Measurements from ENCODE around the gene MEGF8.
"Not testable (repeated sequence)": the region's sequence is repeated elsewhere in the genome, so short reads cannot be mapped to it uniquely, and the experiment has no call there.

Gene MEGF8

DNA sequence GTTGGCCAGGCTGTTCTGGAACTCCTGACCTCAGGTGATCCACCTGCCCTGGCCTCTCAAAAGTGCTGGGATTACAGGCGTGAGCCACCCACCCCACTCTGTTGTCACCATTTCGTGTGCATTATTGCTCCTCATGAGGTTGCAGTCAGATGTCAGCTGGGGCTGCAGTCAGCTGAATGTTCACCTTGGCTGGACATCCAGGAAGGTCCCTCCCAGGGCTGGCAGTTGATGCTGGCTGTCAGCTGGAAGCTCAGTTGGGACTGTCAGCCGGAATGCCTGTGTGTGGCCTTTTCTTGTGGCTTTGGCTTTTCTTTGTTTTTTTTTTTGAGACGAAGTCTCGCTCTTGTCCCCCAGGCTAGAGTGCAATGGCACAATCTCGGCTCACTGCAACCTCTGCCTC is 6.6 kb downstream of the MEGF8 start:
- DNase-seq, result no peak

DNA sequence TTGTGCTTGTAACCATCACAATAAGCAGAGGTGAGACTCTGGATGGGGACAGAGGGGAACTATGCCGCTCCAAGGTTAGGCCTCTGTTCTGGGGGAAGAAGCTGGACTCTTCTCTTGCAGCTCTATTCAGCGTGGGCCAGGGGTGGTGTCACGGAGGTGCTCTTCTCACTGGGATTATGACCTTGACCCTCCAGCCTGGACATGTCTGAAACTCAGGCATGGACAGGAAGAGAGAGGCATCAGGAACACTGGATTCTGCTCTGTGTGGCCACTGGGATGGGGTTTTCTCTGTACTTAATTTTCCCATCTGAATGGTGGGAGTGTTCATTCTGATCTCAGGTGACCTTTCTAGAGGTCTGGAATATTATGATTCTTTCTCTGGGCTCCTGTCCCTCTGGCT is 7.6 kb downstream of the MEGF8 start:
- DNase-seq, result no peak

DNA sequence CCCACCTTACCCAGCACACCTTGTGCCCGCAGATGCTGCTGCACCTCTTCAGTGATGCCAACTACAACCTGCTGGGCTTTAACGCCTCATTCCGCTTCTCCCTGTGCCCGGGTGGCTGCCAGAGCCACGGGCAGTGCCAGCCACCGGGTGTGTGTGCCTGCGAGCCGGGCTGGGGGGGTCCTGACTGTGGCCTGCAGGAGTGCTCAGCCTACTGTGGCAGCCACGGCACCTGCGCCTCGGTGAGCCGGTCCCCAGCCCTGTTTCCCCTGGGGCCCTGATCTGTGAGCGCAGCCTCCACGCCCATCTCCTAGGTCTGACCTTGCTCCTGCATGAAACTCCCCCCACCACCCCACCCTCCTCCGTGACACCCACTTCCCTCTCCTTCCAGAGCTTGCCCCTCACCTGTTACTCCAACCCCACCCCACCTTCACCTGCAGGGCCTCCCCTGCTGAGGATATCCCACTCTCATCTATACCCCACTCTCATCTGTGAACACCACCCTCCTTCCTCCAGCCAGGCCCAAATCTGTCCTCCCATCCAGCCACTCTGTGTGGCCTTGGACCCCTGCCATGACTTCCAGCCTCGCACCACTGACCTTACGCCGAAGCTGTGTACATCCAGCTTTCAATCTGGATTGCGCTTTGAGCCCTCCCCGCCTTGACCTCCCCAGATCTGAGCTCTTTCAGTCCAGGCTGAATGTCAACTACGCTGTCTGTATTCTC is 8.7 kb downstream of the MEGF8 start:
- DNase-seq, result no peak

DNA sequence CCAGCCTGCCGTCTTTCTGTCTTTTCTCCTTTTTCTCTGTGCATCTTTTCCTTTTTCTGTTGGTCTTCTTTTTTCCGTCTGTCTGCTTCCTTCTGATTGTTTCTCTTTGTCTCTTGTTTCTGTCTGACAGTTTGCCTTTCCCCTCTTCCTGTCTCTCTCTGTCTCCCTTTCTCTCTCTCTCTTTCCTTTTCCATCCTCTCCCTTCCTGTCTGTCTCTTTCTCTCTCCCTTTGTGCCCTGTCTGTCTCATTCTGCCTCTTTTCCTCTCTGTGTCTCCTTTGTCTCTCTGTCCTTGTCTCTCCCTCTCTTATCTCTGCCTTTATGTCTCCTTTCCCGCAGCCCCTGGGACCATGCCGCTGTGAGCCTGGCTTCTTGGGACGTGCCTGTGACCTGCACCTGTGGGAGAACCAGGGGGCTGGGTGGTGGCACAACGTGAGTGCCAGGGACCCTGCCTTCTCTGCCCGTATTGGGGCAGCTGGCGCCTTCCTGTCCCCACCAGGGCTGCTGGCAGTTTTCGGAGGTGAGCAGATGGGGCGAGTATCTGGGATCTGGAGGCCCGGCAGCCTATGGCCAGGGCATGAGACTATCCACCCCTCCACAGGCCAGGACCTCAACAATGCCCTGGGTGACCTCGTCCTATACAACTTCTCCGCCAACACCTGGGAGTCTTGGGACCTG is 9.4 kb downstream of the MEGF8 start:
- no peak for DNase-seq

DNA sequence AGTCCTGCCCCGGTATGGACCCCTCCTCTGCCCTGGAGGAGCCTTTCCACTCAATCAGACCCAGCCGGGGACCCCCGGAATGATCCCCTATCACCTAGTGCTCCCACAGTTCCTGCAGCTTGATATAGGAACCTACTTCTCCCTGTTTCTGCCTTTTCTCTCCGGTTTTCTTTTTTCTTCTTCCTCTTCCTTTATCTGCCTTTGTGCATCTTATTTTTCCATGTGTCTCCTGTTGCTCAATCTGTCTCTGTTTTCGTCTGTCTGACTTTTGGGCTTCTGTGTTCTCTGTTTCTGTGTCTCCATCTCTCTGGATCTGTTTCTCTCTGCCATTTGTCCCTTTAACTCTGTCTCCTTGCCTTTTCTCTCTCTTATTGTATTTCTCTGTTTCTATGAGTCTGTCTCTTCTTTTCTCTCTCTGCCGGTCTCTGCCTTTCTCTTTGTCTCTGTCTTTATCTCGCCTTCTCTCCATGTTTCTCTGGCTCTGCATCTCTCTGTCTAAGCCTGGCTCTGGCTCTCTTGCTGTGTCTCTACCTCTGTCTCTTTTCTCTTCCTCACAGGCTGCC is 10.0 kb downstream of the MEGF8 start:
- no peak for DNase-seq

DNA sequence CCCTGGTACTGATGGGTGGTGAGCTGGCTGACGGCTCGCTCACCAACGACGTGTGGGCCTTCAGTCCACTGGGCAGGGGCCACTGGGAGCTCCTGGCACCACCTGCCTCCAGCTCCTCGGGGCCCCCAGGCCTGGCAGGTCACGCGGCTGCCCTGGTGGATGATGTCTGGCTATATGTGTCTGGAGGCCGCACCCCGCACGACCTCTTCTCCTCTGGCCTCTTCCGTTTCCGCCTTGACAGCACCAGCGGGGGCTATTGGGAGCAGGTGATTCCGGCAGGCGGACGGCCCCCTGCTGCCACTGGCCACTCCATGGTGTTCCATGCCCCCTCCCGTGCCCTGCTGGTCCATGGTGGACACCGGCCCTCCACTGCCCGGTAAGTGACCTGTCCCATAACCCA is 10.5 kb downstream of the MEGF8 start:
- no peak for DNase-seq

DNA sequence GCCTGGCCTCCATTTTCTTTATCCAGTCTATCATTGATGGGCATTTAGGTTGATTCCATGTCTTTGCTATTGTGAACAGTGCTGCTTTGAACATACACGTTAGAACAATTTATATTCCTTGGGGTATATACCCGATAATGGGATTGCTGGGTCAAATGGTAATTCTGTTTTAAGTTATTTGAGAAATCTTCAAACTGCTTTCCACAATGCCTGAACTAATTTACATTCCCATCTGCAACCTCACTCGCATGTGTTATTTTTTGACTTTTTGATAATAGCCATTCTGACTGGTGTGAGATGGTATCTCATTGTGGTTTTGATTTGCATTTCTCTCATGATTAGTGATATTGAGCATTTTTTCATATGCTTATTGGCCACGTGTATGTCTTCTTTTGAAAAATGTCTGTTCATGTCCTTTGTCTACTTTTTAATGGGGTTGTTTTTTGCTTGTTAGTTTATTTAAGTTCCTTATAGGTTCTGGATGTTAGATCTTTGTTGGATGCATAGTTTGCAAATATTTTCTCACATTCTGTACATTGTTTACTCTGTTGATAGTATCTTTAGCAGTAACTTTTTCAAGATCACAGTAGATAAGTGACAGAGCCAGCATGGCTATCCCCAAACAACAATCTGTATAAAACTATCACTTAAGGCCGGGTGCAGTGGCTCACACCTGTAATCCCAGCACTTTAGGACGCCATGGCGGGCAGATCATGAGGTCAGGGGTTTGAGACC is 13.9 kb downstream of the MEGF8 start:
- DNase-seq, result not testable (repeated sequence)

DNA sequence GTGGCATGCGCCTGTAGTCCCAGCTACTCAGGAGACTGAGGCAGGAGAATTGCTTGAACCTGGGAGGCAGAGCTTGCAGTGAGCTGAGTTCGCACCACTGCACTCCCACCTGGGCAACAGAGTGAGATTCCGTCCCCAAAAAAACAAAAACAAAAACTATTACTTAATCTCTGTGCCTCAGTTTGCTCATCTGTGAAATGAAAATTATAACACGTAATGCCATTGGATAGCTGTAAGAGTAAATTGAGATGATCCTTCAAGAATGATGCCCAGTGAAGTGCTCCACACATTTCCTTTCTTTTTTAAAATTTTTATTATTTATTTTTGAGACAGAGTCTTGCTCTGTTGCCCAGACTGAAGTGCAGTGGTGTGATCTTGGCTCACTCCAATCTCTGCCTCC is 14.5 kb downstream of the MEGF8 start:
- not testable (repeated sequence) for DNase-seq

DNA sequence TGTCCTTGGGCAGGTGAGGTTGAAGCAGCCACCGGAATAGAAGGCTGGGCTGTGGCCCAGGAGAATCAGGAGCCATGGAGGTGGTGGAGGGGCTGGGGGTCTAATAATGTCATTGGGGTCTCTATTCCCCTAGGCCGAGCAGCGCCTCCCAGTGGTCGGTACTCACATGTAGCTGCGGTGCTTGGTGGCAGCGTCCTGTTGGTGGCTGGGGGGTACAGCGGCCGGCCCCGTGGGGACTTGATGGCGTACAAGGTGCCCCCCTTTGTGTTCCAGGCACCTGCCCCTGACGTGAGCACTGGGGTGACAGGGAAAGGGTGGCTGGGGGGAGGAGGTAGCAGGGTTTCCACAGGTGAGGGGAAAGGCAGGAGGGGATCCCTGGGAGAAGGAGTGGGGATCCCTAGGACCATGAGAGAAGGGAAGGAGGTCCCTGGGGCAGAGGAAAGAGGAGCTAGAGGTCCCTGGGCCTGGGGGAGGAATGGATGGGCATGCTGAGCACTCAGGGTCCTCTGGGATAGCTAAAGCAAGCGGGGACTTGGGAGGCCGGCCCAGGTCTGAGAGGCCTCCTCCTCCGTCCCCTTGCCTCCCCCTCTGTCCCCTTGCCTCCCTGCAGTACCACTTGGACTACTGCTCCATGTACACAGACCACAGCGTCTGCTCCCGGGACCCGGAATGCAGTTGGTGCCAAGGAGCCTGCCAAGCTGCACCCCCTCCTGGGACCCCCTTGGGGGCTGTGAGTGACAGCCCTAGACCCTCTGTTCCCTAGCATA is 18.1 kb downstream of the MEGF8 start:
- DNase-seq, result no peak

DNA sequence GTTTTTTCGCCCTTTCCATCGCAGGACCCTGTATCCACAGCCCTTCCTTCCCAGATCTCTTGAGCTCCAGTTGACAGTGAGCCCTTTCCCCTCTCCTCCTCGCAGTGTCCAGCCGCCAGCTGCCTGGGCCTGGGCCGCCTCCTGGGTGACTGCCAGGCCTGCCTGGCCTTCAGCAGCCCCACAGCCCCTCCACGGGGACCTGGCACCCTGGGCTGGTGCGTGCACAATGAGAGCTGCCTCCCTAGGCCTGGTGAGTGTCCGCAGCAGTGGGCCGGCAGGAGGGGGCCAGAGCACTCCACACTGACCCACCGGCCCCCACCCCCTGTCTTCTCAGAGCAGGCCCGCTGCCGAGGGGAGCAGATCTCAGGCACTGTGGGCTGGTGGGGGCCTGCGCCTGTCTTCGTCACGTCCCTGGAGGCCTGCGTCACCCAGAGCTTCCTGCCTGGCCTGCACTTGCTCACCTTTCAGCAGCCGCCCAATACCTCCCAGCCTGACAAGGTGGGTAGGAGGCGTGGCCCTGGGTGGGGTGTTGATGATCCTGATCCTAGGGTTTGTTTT is 19.0 kb downstream of the MEGF8 start:
- DNase-seq, result no peak

DNA sequence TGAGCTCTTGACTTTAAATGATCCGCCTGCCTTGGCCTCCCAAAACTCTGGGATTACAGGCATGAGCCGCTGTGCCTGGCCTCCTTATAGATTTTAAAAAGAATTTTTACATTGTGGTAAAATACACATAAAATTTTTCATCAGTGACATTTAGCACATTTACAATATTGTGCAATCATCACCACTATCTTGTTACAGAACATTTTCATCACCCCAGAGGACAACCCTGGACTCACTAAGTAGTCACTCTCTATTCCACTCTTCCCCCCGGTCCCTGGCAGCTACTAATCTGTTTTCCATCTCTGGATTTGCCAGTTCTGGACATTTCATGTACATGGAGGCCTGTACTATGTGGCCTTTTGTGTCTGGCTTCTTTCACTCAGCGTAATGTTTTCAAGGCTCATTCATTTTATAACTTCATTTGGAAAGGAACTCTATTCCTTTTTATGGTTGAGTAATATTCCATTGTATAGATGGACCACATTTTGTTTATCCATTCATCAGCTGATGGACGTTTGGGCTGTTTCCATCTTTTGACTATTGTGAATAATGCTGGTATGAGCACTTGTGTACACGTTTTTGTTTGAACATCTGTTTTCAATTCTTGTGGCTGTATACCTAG is 19.9 kb downstream of the MEGF8 start:
- no peak for DNase-seq

DNA sequence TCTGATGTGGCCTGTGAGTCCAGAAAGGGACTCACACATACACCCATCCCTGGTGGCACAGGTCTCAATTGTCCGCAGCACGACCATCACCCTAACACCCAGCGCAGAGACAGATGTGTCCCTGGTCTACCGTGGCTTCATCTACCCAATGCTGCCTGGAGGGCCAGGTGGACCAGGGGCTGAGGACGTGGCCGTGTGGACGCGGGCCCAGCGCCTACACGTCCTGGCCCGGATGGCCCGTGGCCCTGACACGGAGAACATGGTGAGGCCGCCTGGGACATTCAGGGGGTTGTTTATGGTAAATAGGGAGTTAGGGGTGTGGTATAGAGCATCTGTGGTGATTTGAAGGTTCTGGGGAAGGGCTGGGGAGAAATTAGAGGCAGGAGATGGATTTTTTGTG is 22.8 kb downstream of the MEGF8 start:
- DNase-seq, result no peak

DNA sequence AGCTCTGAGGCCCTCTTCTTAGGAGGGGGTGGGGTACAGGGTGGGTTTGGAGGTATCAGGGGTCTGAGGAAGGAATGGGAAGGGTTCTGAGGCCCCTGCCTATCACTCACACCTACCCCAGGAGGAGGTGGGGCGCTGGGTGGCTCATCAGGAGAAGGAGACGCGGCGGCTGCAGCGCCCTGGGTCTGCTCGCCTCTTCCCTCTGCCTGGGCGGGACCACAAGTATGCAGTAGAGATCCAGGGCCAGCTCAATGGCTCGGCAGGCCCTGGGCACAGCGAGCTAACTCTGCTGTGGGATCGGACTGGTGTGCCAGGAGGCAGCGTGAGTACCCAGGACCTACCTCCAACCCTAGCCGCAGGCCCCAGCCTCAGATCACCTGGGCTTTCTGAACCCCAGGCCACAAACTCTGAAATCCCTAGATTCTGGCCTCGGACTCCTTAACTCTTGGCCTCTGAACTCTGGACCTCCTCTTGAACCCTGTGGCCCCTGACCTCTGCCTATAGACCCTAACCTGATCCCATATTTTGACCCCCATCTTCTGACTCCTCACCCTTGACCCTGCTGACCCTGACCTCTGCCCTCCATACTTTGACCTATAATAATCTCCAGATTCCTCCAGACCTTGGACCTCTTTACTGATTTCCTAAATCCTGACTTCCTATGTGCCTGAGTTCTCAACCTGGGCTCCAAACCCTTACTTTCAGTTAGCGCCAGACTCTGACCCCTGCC is 24.1 kb downstream of the MEGF8 start:
- DNase-seq, result no peak

DNA sequence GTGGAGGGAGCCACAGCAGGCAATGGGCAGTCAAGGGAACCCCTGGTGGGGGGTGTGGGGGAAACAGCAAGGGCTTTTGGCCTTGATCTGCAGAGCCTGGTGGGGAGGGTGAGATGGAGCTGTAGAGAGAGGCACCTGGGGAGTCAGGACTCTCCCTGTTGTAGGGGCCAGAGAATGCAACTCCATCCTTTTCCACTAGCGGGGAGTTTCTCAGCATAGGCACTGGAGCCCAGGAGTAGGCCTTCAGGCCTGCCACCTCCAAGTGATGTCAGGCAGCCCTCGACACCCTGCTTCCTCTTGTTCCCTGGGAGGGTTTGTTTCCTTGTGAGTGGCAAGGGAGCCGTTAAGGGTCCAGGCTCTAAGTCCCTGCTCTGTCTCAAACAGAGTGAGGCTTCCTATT is 25.0 kb downstream of the MEGF8 start:
- no peak for DNase-seq

DNA sequence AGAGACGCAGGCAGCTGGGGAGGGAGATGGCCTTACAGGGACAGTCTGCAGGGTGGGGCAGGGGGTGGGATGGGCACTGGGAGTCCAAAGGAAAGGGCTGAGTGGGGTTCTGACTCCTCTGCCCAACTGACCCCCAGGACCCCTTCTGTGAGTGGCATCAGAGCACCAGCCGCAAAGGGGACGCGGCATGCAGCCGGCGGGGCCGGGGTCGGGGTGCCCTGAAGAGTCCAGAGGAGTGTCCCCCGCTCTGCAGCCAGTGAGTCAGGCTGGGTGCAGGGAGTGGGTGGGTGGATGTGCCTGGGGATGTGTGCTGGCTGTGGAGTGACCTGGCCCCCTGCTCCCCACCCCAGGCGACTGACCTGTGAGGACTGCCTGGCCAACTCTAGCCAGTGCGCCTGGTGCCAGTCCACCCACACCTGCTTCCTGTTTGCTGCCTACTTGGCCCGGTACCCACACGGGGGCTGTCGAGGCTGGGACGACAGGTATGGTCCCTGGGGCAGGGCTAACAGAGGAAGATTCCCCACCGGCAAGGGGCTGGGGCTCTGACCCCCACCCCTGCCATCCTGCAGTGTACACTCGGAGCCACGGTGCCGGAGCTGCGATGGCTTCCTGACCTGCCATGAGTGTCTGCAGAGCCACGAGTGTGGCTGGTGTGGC is 25.8 kb downstream of the MEGF8 start:
- DNase-seq, result no peak

DNA sequence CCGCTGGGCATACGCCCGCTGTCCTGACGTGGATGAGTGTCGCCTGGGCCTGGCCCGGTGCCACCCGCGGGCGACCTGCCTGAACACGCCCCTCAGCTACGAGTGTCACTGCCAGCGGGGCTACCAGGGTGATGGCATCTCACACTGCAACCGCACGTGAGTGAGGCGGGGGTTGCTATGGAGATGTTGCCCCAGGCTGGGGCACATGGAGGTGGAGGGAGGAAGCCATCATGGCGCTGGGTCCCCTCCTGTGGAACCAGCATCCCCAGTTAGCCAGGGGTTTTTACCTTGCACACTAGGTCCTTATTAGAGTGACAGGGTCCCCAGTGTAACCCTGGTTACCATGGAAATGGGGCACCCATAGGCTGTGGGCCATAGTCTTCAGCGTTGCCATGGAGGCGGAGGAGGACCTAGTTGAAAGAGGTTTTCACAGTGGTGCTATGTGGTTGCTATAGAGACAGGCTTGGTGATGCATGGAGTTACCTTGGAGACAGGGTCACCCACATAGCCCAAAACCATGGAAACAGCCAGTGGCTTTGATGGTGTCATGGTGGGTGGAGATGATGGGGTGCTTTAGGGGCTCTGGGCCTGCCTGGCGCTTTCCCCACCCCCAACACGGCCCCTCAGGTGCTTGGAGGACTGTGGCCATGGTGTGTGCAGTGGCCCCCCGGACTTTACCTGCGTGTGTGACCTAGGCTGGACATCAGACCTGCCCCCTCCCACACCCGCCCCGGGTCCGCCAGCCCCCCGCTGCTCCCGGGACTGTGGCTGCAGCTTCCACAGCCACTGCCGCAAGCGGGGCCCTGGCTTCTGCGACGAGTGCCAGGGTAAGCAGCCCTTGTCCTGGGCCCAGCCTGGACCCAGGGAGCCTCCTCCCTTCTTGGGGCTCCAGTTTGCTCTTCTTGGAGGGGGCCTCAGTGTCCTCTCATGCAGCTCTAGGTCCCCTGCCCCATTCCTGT is 27.1 kb downstream of the MEGF8 start:
- DNase-seq, result no peak

DNA sequence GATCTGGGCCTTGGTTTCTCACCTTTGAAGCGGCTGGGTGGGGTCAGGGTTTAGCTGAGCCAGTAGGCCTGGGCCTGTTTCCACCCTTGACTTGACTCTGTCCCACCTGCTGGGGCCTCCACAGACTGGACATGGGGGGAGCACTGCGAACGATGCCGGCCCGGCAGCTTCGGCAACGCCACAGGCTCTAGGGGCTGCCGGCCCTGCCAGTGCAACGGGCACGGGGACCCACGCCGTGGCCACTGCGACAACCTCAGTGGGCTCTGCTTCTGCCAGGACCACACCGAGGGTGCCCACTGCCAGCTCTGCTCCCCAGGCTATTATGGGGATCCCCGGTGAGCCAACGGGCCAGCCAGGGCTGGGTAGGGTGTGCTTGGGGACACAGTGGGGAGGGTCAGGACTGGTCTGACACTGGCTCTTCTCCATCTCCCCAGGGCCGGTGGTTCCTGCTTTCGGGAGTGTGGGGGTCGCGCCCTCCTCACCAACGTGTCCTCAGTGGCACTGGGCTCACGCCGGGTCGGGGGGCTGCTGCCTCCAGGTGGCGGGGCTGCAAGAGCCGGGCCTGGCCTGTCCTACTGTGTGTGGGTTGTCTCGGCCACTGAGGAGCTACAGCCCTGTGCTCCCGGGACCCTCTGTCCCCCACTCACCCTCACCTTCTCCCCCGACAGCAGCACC is 28.0 kb downstream of the MEGF8 start:
- no peak for DNase-seq

DNA sequence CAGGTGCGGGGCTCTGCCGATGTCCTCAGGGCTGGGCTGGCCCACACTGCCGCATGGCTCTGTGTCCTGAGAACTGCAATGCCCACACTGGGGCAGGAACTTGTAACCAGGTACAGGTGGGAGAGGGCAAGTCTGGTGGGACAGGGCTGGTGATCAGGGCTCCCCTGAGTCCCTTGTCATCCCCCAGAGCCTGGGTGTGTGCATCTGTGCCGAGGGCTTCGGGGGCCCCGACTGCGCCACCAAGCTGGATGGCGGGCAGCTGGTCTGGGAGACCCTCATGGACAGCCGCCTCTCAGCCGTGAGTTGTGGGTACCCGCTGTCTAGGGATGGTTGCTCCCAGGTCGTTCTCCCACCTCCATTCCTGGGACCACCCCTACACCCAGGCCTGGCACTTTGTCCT is 30.5 kb downstream of the MEGF8 start:
- no peak for DNase-seq

DNA sequence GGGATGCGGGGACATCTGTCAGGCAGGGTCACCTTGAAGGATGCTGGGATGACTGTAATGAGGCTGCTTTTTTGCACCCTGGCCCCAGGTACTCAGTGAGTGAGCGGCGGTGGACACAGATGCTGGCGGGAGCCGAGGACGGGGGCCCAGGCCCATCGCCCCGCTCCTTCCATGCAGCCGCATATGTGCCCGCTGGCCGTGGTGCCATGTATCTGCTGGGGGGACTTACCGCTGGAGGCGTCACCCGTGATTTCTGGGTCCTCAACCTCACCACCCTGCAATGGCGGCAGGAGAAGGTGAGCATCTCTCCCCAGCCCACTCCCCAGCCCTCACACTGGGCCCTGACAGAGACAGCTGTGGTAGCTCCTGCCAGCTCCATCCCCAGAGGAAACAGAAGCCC is 31.3 kb downstream of the MEGF8 start:
- DNase-seq, result no peak

Measured in activated naive CD4-positive, alpha-beta T cell treated with anti-CD3 and anti-CD28 coated beads, Interleukin-2, amount 50 U/mL, for 16 hours (primary cell).